SK-N-SH treated with all-trans-retinoic acid at 6 μM for 48 hours (cell line): ENCODE results near the gene TMEM232.

ENCODE experiments used
- CSRNP3 ChIP-seq: fragments of 250-450 bp; sonication (Bioruptor Pico); IDR thresholded peaks from 2 replicates; pipeline ENCODE4 v1.5.1; 2021; ENCODE audit warnings: mild to moderate bottlenecking, moderate library complexity
- ZFP3 ChIP-seq: fragments of 250-450 bp; sonication (Bioruptor Pico); IDR thresholded peaks from 2 replicates; pipeline ENCODE4 v1.5.0; 2020; ENCODE audit warnings: mild to moderate bottlenecking, moderate library complexity
- ZNF8 ChIP-seq: fragments of 450-650 bp; formaldehyde crosslinking; IDR thresholded peaks from 2 replicates; pipeline ENCODE4 v1.5.0; 2020; ENCODE audit warnings: mild to moderate bottlenecking, moderate library complexity
- TF ChIP-seq, protein P1 (sequence below): fragments of 250-450 bp; sonication (Bioruptor Pico); IDR thresholded peaks from 2 replicates; pipeline ENCODE4 v1.8.0; 2020; ENCODE audit warnings: mild to moderate bottlenecking, moderate library complexity, borderline replicate concordance

DNA sequence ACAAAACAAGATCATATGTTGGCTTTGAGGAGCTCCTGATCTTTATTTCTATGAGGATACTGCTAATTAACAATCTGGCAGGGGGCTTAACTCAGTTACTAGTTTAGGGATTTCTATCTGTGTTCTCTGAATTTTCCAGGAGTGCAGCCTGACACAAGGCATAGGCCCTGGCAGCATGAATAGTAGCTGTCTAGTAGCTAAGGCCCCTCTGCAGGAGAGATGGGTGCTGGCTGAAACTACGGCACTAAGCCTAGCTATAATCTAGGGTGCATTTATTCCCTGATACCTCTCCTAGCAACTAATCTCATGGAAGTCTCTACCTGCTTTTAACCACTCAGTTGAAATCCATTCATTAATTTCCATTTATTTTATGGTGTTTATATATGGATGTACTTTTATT, 268.2 kb downstream of the TMEM232 start:
- TF ChIP-seq ZFP3 (CRISPR knock-in tag) (no peak), ZNF8 (CRISPR knock-in tag) (no peak), CSRNP3 (CRISPR knock-in tag) (no peak)
- TF ChIP-seq, protein P1, sequence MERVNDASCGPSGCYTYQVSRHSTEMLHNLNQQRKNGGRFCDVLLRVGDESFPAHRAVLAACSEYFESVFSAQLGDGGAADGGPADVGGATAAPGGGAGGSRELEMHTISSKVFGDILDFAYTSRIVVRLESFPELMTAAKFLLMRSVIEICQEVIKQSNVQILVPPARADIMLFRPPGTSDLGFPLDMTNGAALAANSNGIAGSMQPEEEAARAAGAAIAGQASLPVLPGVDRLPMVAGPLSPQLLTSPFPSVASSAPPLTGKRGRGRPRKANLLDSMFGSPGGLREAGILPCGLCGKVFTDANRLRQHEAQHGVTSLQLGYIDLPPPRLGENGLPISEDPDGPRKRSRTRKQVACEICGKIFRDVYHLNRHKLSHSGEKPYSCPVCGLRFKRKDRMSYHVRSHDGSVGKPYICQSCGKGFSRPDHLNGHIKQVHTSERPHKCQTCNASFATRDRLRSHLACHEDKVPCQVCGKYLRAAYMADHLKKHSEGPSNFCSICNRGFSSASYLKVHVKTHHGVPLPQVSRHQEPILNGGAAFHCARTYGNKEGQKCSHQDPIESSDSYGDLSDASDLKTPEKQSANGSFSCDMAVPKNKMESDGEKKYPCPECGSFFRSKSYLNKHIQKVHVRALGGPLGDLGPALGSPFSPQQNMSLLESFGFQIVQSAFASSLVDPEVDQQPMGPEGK, result no peak
